HG02840 (cell line): Measurements from ENCODE around the gene NCK2.

Experiments used
- ATAC-seq: cut with Tn5 transposase; IDR thresholded peaks from one replicate; pipeline ENCODE4 v1.9.1; 2021; ENCODE audit warnings: mild to moderate bottlenecking, moderate library complexity, moderate number of reproducible peaks; ENCODE audit not compliant: unreplicated experiment, low FRiP score

The NCK2 gene

GRCh38 chr2:105789745-105790460 lies 45.2 kb downstream of the NCK2 start:
- ATAC-seq, result no peak

- no peak for ATAC-seq
Observed at GRCh38 chr2:105790461-105791149, 45.9 kb downstream of the NCK2 start.

- no peak for ATAC-seq
Observed at GRCh38 chr2:105791229-105791628, 46.5 kb downstream of the NCK2 start.

GRCh38 chr2:105792561-105792960 lies 47.8 kb downstream of the NCK2 start:
- no peak for ATAC-seq

- ATAC-seq, result no peak
Observed at GRCh38 chr2:105793196-105793975, 48.7 kb downstream of the NCK2 start.

DNA sequence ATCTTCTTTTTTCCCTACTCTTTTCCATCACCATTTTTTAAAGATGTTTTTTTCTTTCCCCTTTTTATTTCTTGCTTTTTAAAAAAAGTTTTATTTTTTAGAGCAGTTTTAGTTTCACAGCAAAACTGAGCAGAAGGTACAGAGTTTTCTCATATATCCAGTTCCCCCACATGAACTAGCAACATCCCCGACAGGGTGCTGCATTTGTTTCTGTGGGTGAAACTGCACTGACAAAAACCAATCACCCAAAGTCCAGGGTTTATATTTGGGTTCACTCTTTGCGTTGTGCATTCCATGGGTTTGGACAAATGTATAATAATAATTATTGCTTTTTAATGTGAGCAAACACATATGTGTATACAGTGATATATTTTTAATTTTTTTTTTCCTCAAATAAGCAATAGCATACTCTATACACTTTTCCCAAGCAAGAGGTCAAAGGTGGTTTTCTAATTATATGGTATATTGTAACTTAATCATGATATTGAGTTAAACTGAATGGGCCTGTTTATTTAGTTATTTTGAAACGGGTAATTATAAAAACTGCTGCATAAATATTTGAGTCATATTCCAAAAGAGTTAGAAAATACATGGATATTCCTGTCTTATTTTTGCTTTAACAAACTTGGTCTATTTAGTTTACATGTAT lies 50.3 kb downstream of the NCK2 start:
- ATAC-seq, result no peak

GRCh38 chr2:105795575-105795934 lies 50.8 kb downstream of the NCK2 start:
- ATAC-seq, result no peak

GRCh38 chr2:105796131-105796638 lies 51.5 kb downstream of the NCK2 start:
- no peak for ATAC-seq

GRCh38 chr2:105796791-105797190 lies 52.1 kb downstream of the NCK2 start:
- ATAC-seq, result no peak

DNA sequence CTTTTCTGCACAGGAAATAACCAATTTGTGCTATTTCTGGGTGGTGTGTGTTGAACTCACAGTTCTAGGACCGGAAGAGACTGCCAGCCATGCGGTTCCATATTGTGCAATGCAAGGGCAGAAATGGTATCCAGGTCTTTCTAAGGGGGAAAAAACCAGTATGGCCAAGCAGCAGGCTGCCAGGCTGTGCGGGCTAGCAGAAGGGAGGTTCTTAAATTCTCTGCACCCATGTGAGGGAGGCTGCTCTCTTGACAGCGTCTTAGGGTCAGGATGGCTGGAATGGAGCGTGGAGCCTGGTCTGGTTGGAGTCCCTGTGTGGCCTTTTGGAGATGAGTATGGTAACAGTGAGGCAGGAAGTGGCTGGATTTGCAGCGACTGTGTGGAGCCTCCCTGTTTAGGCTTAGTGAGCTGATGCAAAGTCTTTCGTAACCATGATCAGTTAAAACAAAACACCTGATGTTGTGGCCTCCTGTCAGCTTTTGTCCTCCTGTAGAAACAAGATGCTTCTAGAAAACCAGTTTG lies 52.6 kb downstream of the NCK2 start:
- peak; percentile 46 for ATAC-seq

- ATAC-seq, result no peak
Observed at GRCh38 chr2:105798595-105798994, 53.9 kb downstream of the NCK2 start.

DNA sequence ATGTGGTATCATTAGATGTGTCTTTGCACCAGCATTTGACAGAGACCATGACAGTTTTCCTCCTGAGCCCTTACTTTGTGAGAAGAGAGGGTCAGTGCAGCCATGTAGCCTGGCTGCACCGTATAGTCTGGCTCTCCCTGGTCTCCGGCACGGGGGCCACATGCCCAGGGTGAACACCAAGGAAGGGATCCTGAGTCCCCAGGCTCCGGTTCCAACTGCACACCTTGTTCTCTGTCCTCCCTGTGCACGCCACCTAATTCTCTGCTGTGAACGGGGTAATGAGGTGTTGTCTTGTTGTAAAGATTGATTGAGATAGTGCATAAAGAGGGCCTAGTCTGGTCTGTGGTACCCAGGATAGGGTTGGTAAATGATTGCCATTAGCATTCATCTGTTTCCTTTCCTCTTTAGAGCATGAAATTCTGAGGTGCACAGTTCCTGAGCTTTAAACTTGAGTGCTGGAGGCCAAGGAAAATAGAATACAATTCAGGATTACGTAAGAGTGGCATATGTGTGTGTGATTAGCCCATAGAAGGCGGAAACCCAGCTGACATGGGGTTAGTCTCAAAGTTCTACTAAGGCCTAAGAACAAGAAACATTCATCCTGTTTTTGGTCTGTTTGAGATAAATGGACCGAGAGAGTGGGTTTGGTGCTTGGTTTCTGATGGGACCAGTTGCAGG lies 55.5 kb downstream of the NCK2 start:
- ATAC-seq, result no peak

- no peak for ATAC-seq
Observed at GRCh38 chr2:105800953-105801635, 56.4 kb downstream of the NCK2 start.

GRCh38 chr2:105801961-105802360 lies 57.2 kb downstream of the NCK2 start:
- ATAC-seq, result no peak

GRCh38 chr2:105802587-105802986 lies 57.9 kb downstream of the NCK2 start:
- ATAC-seq, result peak; percentile 41

- ATAC-seq, result no peak
Observed at GRCh38 chr2:105803337-105803736, 58.6 kb downstream of the NCK2 start.

GRCh38 chr2:105803773-105804172 lies 59.1 kb downstream of the NCK2 start:
- ATAC-seq, result no peak

GRCh38 chr2:105804266-105804665 lies 59.6 kb downstream of the NCK2 start:
- no peak for ATAC-seq

GRCh38 chr2:105806996-105807395 lies 62.3 kb downstream of the NCK2 start:
- ATAC-seq, result no peak
